Activated gamma-delta T cell (primary cell): ENCODE measurements around the gene HCN2.
"Not testable (repeated sequence)": the region's sequence is repeated elsewhere in the genome, so short reads cannot be mapped to it uniquely, and the experiment has no call there.

Experiments
- DNase-seq: peaks from one replicate; lab custom pipeline; 2025; lab: John Stamatoyannopoulos, UW

HCN2 gene

DNA sequence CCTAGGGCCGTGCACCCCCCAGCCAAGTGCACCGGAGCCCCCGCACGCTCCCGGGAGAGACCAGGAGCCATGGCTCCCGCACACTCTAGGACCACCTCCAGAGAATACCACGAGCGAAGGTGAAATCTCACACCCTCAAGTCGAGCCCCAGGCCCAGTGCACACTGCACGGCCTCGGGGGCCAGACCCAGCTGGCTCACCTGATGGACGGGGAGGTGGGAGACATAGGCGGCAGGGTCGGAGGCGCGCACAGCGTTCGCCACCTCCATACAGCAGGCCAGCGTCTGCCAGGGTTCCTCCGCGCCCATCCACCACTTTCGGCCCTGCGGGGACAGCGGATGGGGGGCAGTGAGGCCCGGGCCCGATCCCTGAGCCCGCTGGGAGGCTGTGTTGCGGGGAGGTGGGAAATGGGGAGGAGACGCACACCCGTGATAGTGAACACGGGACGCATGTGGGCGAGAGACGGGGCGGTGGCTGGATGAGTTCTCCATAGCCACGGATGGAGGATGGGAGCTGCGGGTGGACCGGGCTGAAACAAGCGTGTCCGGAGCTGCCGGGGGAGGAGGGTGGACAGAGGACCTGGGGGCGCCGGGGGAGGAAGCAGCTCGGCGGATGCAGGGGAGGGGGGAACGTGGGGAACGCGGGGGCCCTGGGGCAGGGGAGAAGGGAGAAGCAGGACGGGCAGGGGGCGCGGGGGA, 30.6 kb downstream of the HCN2 start:
- DNase-seq = no peak

GRCh38 chr19:621191-621590, 31.5 kb downstream of the HCN2 start:
- not testable (repeated sequence) for DNase-seq

DNA sequence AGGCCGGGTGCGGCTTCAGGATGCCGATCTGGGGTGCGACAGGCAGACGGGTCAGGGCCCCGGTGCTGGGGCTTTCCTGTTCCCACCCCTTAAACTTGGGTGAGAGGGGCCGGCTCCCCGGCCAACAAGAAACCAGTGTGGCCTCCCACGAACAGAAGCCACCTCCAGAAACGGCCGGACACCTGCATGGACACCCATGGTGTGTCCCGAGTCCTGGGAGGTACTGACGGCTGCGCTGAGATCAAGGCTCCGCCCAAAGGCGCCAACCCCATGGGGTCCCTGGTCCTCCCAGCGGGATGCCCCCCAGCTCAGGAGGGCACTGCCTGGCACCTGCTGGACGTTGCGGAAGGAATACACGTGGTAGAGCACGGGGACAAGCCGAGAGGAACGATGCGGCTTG, 32.1 kb downstream of the HCN2 start:
- DNase-seq = no peak

DNA sequence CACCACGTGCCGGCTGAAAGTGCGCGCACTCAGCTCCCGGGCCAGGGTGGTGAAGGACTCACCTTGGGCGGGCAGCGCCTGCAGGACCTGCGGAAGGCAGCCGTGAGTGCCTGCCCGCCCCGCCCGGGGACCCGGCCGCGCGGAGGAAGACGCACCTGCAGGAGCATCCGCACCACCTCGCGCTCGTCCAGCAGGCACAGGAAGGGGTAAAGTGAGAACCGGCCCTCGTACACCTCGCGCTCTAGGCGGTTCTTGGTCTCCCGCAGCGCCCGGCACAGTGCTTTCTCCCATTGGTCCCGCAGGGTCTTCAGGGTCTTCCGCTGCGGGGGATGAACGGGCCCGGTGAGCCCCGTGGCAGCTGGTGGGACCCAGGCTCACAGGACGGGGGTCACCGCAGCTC, 33.0 kb downstream of the HCN2 start:
- no peak for DNase-seq

GRCh38 chr19:623175-623916, 33.7 kb downstream of the HCN2 start:
- DNase-seq = no peak

GRCh38 chr19:623974-624373, 34.3 kb downstream of the HCN2 start:
- DNase-seq = no peak

GRCh38 chr19:624433-625109, 34.9 kb downstream of the HCN2 start:
- DNase-seq = no peak

DNA sequence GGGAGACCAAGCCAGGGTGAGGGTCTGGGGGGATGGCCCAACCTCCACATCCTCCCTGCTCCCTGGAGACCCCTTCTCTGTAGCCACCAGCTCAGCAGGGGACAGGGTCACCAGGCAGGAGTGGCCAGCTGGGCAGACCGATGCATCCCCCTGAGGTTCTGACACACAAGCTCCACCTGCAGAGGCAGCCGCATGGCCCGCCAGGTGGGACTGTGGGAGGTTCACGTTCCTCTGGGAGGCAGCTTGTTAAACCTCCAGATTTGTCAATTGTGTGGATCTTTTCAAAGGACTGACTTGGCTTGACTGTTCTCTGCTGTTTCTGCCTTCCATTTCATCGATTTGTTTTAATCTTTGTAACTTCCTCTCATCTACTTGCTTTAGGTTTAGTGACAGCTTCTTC, 35.6 kb downstream of the HCN2 start:
- no peak for DNase-seq

- DNase-seq = not testable (repeated sequence)
Observed at GRCh38 chr19:626566-626965, 36.9 kb downstream of the HCN2 start.

- no peak for DNase-seq
Observed at GRCh38 chr19:628168-628567, 38.5 kb downstream of the HCN2 start.

DNA sequence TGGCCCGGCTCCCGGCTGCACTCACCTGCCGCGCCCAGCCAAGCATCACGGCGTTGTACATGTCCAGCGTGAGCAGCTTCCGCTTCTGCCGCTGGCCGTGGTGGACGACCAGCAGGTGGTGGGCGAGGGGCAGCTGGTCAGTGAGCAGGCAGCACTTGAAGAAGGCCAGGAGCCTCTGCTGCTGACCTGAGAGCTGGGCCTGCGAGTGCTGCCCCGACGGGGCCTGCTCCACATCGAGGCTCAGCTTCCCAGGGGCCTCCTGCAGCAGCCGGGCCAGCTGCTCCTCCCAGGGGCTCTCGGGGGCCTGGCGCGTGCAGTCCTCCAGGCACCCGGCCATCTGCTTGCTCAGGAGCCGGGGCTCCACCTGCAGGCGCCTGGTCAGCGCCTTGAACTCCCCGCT, 39.8 kb downstream of the HCN2 start:
- DNase-seq = not testable (repeated sequence)

- DNase-seq = no peak
Observed at GRCh38 chr19:629961-630714, 40.5 kb downstream of the HCN2 start.

DNA sequence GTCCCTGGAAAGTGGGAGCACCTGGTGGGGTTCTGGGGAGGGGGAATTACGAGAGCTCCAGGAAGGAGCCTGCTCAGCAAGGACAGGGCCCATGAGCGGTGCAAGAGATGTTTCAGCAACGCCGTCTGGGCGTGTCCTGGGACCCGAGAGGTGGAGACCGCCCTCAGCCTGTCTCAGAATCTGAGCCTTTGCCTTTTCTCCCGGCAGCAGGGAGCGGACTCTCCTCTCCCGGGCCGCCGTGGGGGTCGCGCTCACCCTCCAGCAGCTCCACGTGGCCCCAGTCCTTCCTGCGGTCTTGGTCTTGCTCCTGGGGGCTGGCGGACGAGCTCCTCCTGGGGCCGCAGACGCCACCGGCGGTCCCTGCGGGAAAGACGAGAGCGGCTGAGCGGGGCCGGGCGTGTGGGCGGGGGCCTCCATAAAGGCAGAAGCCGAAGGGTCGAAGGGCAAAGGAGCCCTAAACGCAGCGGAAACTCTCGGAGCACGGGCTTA, 42.9 kb downstream of the HCN2 start:
- no peak for DNase-seq

DNA sequence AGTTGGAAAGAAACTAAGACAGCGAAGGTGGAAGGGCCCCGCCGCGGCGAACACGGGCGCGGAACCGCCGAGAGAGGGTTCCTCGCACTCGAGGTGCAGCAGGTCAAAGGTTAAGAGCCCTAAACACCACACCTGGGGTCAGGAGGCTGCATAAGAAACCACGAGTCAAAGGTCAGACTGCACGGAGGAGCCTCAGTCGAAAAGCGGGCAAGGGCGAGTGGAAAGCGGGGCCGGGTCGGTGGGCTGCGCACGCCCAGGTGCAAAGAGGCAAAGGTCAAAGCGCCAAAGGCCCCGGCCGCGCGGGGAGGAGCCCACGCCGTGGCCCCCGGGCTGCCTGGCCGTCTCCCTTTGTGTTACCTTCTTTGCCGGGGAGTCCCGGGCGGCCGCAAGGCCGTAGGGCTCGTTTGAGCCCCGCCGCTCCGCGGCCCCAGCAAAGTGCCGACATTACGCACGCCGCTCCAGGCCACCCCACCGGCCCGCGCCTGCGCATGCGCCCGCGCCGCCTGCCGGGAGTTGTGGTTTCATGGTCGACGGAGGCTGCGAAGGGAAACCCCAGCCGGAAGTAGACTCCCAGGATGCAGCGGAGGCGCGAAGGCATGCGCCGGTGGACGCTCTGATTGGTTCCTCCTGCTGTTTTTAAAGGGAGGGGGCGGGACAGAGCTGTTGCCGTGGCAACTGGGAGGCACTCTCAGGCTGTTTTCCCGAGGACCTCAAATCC, 43.5 kb downstream of the HCN2 start, which contains the start of gene POLRMT:
POLRMT (minus strand) TSS at position 470 of the 718 bp plus-strand sequence; CDS start at position 445, 25 bp downstream.
- peak; percentile 91 for DNase-seq

DNA sequence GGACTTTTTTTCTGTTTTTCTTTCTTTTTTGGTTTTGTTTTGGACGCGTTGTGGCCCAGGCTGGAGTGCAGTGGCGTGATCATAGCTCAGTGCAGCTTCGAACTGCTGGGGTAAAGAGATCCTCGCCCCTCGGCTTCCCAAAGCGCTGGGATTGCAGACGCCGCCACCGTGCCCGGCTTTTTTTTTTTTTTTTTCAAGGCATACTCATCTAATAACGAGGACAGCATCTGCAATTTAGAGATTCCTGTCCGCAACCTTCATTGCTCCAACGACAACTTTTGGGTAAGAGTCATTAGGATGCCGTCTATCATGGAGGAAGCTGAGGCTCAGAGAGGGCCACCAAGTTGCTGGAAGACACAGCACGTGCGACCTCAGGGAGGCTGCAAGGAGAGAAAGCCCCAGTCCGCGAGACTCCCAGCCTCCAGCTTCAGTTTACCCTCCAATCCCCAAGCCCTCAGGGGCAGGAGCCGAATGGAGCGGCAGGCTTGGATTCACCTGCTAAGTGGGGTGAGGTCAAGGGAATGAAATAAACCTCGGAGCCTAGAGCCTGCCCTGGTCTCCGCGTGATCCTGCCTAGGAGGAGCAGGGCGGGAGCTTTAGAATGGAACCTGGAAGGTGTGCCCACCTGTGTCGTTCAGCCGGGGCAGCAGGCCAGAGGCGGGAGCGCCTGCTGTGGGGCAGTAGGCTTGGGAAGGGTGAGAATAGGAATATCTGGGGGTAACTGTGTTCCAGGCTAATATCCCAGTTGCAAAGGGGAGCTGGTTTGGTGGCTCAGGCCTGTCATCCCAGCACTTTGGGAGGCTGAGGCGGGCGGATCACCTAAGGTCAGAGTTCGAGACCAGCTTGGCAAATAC, 44.3 kb downstream of the HCN2 start:
- no peak for DNase-seq

DNA sequence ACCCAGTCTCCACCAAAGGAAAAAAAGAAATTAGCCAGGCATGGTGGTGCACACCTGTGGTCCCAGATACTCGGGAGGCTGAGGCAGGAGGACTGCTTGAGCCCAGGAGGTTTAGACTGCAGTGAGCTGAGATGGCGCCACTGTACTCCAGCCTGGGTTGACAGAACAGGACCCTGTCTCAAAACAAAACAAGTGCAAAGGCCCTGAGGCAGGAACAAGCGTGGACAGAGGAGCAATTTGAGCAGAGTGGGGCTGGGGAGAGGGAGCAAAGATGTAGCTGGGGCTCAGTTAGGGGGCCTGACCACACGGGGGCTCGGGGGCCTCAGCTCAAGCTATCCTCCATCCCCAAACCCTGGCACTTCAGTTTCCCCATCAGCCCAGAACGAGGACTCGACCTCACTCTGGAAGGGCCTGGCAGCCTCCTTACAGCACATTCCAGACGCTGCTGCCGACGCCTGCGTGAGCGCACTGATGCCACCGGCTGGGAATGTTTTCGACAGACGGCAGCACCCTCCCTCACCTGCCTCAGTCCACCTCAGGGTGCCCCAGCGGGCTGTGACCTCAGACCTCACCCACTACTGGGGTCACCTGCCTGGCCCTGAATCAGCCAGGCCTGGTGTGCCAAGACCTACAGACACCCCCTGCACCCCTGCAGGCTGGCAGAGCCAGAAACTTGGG, 45.4 kb downstream of the HCN2 start:
- no peak for DNase-seq

DNA sequence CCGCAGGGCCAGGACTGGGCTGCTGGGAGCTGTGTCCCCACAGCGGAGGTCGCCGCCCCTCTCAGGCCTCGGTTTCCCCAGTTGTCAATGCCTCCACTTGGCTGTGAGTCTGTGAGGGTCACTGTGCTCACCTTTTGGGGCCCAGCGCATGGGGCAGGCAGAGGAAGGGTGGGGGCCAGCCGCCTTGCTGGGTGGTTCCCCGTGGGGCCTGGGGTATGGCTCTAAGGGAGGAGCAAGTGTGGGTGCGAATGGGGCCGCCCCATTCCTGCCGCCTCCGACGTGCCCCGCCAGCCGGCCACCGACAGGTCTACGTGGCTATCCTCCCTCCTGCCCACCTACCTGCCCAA, 49.2 kb downstream of the HCN2 start:
- DNase-seq = no peak

GRCh38 chr19:639253-640160, 49.8 kb downstream of the HCN2 start, which contains the start of gene FGF22:
FGF22 (plus strand) TSS chr19:639879; CDS start chr19:639926, 47 bp downstream.
- DNase-seq = peak; percentile 99

- no peak for DNase-seq
Observed at GRCh38 chr19:640161-640558, 50.5 kb downstream of the HCN2 start.
